ENCODE measurements around the gene PHACTR1. TPM values are rescaled to one million over a fixed set of nuclear protein-coding genes. Genes with fewer than 3 reads are reported as not detected.
"Not testable (repeated sequence)": the region's sequence is repeated elsewhere in the genome, so short reads cannot be mapped to it uniquely, and the experiment has no call there.

PHACTR1 gene
- total RNA-seq, 2 experiments from 2014 or later = 0.58 to 0.72 TPM

- H3K9me3 Mint-ChIP-seq, H3K4me1 Mint-ChIP-seq, H3K4me3 Mint-ChIP-seq, H3K27ac Mint-ChIP-seq, H3K36me3 Mint-ChIP-seq, DNase-seq: not testable (repeated sequence)
- H3K27me3 Mint-ChIP-seq = peaks cover 14% of the 10 kb centered on the region
Observed at GRCh38 chr6:12762731-12763434, 46.3 kb downstream of the PHACTR1 start.

DNA sequence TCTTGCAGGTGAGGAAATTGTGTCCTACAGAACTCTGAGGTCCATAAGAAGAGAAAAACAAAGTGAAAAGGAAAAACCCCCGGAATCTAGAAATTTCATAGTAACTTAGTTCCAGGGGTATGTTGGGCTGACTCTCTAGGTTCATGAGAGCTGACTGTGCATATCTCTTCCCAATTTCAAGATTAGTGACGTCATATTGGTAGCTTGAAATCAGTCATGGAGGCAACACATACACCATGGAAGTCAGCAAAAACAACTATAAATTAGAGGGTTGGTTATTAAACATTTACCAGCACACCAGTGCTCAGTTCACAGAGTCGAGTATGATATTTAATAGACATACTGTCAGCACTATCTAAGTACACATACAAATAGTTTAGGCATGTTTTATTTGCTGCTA is 49.8 kb downstream of the PHACTR1 start:
- Mint-ChIP-seq H3K27me3 (peaks cover 5% of the 10 kb centered on the region), H3K27ac (no peak overlapping the region), H3K4me1 (no peaks in the 10 kb centered on the region), H3K36me3 (no peaks in the 10 kb centered on the region), H3K9me3 (no peaks in the 10 kb centered on the region), H3K4me3 (no peak overlapping the region)
- DNase-seq = no peak

DNA sequence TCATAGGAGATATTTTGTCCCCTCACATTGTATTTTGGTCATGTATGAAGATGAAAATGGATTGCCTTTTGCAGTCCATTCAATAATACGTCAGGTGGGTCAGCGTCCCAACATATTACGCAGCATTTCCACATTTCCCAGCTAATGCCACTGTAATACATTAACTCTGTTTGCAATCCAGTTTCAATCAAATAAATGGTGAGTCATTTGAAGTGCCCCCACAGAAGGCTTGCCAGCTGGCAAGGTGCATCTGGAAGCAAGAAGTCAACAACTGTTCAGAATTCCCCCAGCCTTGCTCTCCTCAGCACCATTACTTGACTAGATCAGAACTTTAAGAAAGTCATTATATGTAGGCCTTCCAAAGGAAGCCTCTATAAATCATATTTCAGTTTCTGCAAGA is 50.4 kb downstream of the PHACTR1 start:
- H3K9me3 Mint-ChIP-seq = no peaks in the 10 kb centered on the region
- H3K36me3 Mint-ChIP-seq = no peaks in the 10 kb centered on the region
- DNase-seq = no peak
- H3K27ac Mint-ChIP-seq = no peak overlapping the region
- no peaks in the 10 kb centered on the region for H3K4me1 Mint-ChIP-seq
- H3K27me3 Mint-ChIP-seq = peaks cover 5% of the 10 kb centered on the region
- H3K4me3 Mint-ChIP-seq = no peak overlapping the region

- Mint-ChIP-seq H3K4me3 (no peak overlapping the region), H3K9me3 (no peaks in the 10 kb centered on the region), H3K4me1 (no peaks in the 10 kb centered on the region), H3K27ac (no peak overlapping the region), H3K36me3 (no peaks in the 10 kb centered on the region), H3K27me3 (peaks cover 8% of the 10 kb centered on the region)
- no peak for DNase-seq
Observed at GRCh38 chr6:12769556-12770256, 53.1 kb downstream of the PHACTR1 start.

DNA sequence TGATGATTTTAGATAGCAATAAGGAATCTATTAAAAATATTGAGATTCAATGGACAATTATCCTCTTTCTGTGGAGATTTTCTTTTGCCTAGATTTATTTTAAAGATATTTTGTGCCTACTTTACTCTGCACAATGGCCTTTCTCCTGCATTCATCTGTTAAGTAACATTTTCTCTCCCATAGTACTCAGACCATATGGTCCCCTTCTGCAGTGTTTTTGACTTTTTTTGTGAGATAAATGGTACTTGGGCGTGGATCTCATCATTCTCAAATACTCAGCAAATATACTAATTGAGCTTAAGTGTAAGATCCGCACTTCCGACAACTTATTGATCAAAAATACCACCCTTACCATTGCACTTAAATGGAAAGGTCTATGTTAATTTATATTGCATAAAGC is 55.8 kb downstream of the PHACTR1 start:
- Mint-ChIP-seq H3K9me3 (no peaks in the 10 kb centered on the region), H3K27ac (no peak overlapping the region), H3K4me1 (no peaks in the 10 kb centered on the region), H3K4me3 (no peak overlapping the region), H3K36me3 (no peaks in the 10 kb centered on the region), H3K27me3 (peaks cover 12% of the 10 kb centered on the region)
- DNase-seq = no peak

DNA sequence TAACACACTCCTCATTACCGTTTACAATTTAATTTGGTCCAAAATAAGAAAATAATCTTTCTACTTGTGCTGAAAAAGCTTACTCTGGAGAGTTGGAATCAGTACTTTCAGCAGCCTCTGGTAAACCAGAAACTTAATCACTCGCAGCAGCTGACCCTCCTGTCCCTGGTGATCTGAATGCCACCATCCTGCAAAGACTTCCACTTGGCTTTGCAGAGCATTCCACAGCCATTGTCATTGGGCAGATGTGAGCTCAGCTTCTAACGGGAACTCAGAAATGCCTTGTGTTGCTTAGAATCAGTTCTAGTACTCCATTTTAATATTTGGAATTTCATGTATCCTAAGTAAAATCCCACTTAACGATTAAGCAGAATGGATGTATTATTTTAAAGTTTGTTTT is 59.7 kb downstream of the PHACTR1 start:
- Mint-ChIP-seq H3K4me1 (no peaks in the 10 kb centered on the region), H3K27ac (no peak overlapping the region), H3K9me3 (no peaks in the 10 kb centered on the region), H3K27me3 (peaks cover 21% of the 10 kb centered on the region), H3K36me3 (no peaks in the 10 kb centered on the region), H3K4me3 (no peak overlapping the region)
- no peak for DNase-seq

DNA sequence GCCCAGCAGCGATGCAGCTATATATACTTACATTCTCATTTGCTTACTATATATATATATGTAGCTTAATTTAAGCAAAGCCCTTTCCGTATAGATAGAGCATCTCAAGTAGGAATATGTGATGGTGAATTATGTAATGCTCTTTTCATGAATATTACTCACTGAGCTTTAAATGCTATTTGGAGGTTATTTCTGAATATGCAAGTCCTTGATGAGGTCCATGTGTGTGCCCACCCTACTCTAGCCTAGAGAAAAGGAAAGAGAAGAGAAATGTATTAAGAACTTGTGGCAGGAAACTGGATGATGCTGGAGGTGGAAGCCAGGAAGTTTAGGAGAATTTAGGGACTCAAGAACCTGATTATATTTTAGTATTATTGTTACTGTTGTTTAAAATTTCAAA is 63.2 kb downstream of the PHACTR1 start:
- Mint-ChIP-seq H3K4me3 (no peak overlapping the region), H3K27ac (no peak overlapping the region), H3K36me3 (no peaks in the 10 kb centered on the region), H3K4me1 (no peaks in the 10 kb centered on the region), H3K9me3 (no peaks in the 10 kb centered on the region), H3K27me3 (peaks cover 14% of the 10 kb centered on the region)
- no peak for DNase-seq

DNA sequence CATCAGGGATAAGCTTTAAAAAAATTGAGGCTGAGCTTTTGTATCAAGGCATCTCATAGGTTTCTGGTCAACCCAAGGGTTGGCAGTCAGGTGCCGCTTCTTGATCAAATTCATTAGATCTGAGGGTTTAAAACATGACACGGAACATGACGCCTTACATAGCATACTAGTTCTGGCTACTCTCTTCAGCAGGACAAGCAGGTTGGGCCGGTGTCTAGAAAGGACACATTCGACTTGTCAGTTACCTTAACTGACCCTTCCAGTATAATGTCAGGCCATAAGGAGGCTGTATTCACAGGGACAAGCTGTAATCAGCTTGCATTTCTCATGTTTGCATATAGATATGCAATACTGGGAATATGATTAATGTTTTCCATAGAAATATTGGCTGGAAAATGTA is 65.6 kb downstream of the PHACTR1 start:
- no peak overlapping the region for H3K27ac Mint-ChIP-seq
- DNase-seq = no peak
- peaks cover 8% of the 10 kb centered on the region for H3K27me3 Mint-ChIP-seq
- no peaks in the 10 kb centered on the region for H3K4me1 Mint-ChIP-seq
- no peak overlapping the region for H3K4me3 Mint-ChIP-seq
- no peaks in the 10 kb centered on the region for H3K36me3 Mint-ChIP-seq
- no peaks in the 10 kb centered on the region for H3K9me3 Mint-ChIP-seq

GRCh38 chr6:12785301-12785700 is 68.7 kb downstream of the PHACTR1 start:
- Mint-ChIP-seq H3K27ac (no peak overlapping the region), H3K27me3 (peaks cover 3% of the 10 kb centered on the region), H3K9me3 (no peaks in the 10 kb centered on the region), H3K4me1 (no peaks in the 10 kb centered on the region), H3K4me3 (no peak overlapping the region), H3K36me3 (no peaks in the 10 kb centered on the region)
- no peak for DNase-seq

DNA sequence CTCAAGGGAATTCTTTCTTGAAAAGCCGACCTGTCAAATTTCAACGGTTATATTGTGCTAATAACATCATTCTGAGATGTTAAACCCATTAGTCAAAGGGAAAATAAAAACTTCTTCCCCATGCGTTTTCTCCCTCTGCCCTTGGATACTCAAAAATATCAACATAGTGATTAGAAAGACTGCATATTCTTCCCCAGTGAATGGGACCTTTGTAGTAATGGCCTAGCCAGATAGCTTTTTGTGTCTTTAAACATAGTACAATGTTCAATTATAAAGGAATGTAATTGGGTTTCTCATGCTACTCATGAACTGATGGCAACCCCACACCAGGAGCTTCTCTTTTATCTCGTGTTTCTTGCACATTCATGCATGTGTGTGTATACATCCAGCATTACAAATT is 69.4 kb downstream of the PHACTR1 start:
- H3K36me3 Mint-ChIP-seq = no peaks in the 10 kb centered on the region
- no peak overlapping the region for H3K27ac Mint-ChIP-seq
- no peak overlapping the region for H3K4me3 Mint-ChIP-seq
- no peaks in the 10 kb centered on the region for H3K4me1 Mint-ChIP-seq
- H3K27me3 Mint-ChIP-seq = peaks cover 3% of the 10 kb centered on the region
- H3K9me3 Mint-ChIP-seq = no peaks in the 10 kb centered on the region
- DNase-seq = no peak

DNA sequence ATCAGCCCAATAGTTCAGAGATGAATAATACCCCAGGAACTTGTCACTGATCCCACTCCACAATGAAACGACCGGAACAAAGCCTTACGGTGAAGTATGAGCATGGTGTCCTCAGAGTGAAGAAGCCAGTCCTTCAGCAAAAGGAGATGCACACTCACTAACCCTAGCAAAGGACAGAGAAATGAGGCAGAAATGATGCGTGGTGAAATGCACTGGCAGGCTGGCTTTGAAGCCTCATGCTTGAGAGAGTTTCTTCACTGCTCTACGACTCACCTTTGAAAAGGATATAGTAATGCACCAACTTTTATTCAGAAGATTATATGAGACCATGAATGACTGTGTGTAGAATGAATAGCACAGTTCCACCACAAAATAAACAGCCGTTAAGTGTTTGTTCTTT is 74.8 kb downstream of the PHACTR1 start:
- no peaks in the 10 kb centered on the region for H3K36me3 Mint-ChIP-seq
- no peak overlapping the region for H3K27ac Mint-ChIP-seq
- no peak overlapping the region for H3K4me3 Mint-ChIP-seq
- no peaks in the 10 kb centered on the region for H3K4me1 Mint-ChIP-seq
- peaks cover 7% of the 10 kb centered on the region for H3K27me3 Mint-ChIP-seq
- no peak for DNase-seq
- H3K9me3 Mint-ChIP-seq = no peaks in the 10 kb centered on the region

- DNase-seq = no peak
- no peak overlapping the region for H3K27ac Mint-ChIP-seq
- no peak overlapping the region for H3K4me3 Mint-ChIP-seq
- H3K9me3 Mint-ChIP-seq = no peaks in the 10 kb centered on the region
- no peaks in the 10 kb centered on the region for H3K4me1 Mint-ChIP-seq
- H3K36me3 Mint-ChIP-seq = no peaks in the 10 kb centered on the region
- H3K27me3 Mint-ChIP-seq = peaks cover 20% of the 10 kb centered on the region
Observed at GRCh38 chr6:12798326-12798725, 81.8 kb downstream of the PHACTR1 start.

DNA sequence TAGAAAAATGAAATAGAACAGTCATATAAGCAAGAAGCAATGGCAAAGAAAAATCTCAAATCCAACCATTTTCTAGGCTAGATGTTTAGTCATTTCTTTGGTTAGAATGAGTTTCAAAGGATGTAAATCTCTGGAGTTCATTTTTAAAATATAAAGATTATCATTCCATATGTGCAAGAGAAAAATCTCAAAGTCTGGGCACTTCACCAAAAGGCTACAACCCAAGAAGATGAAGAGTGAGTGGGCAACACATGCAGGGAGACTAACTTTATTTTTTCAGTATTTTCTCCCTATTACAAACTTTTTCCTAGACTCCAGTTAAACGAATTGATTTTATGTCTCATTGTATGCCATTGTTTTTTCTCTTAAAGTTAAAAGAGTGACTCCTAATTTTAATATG is 83.6 kb downstream of the PHACTR1 start:
- Mint-ChIP-seq H3K4me1 (peaks cover 3% of the 10 kb centered on the region), H3K36me3 (no peaks in the 10 kb centered on the region), H3K4me3 (no peak overlapping the region), H3K27me3 (peaks cover 20% of the 10 kb centered on the region), H3K9me3 (no peaks in the 10 kb centered on the region), H3K27ac (no peak overlapping the region)
- DNase-seq = no peak

GRCh38 chr6:12801141-12801540 is 84.6 kb downstream of the PHACTR1 start:
- no peaks in the 10 kb centered on the region for H3K36me3 Mint-ChIP-seq
- no peak overlapping the region for H3K4me3 Mint-ChIP-seq
- peaks cover 5% of the 10 kb centered on the region for H3K4me1 Mint-ChIP-seq
- H3K27ac Mint-ChIP-seq = no peak overlapping the region
- DNase-seq = no peak
- H3K9me3 Mint-ChIP-seq = no peaks in the 10 kb centered on the region
- peaks cover 20% of the 10 kb centered on the region for H3K27me3 Mint-ChIP-seq

DNA sequence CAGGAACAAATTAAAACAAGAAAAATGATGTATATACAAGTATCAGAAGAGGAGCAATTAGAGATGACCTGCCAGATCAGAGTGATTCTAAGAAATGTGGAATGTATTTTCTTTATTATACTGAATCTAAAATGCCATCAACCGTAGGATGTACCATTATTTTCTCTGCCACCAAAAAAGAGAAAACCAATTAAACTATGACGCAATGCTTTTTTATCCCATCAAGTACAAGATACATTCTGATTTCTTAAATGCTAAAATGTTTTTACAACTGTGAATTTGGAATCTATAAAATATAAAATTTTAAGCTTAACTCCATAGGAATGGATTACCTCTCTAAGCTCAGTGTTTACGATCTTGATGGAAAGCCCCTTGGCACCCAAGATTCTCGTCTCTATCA is 85.9 kb downstream of the PHACTR1 start:
- Mint-ChIP-seq H3K9me3 (no peaks in the 10 kb centered on the region), H3K27ac (no peak overlapping the region)

GRCh38 chr6:12803486-12803885 is 86.9 kb downstream of the PHACTR1 start:
- peaks cover 5% of the 10 kb centered on the region for H3K4me1 Mint-ChIP-seq
- no peak for DNase-seq
- H3K9me3 Mint-ChIP-seq = no peaks in the 10 kb centered on the region
- H3K36me3 Mint-ChIP-seq = no peaks in the 10 kb centered on the region
- H3K4me3 Mint-ChIP-seq = no peak overlapping the region
- H3K27me3 Mint-ChIP-seq = peaks cover 20% of the 10 kb centered on the region
- H3K27ac Mint-ChIP-seq = no peak overlapping the region

More for the DNA sequence above, 85.9 kb downstream of the PHACTR1 start:
- Mint-ChIP-seq H3K4me3 (no peak overlapping the region), H3K4me1 (peaks cover 5% of the 10 kb centered on the region), H3K36me3 (no peaks in the 10 kb centered on the region), H3K27me3 (peaks cover 16% of the 10 kb centered on the region)
- no peak for DNase-seq

All from activated naive CD8-positive, alpha-beta T cell treated with anti-CD3 and anti-CD28 coated beads for 36 hours (primary cell).